Measurements from ENCODE around the gene LSM12.

GRCh38 chr17:44044071-44044470 lies 22.4 kb downstream of the LSM12 start:
- TF ChIP-seq POLR2A (IDR thresholded peaks at IDR 0.05; ENCODE audit: control extremely low read depth in 1 of 2, low read depth in 2 of 2, low read length in 2 of 2) (no peak), CREB1 (IDR thresholded peaks at IDR 0.05) (no peak), EP300 (IDR thresholded peaks at IDR 0.05; ENCODE audit: borderline replicate concordance in 1 of 2, low read depth in 2 of 2, low read length in 2 of 2) (no peak), ATF2 (IDR thresholded peaks at IDR 0.05; ENCODE audit: low read length) (no peak), CTCF (IDR thresholded peaks at IDR 0.05; ENCODE audit: control extremely low read depth in 1 of 3, insufficient read depth in 1 of 3, low read depth in 1 of 3, low read length in 3 of 3) (no peak), BRCA1 (IDR thresholded peaks at IDR 0.05; ENCODE audit: low read depth, low read length) (no peak), POLR2AphosphoS5 (IDR thresholded peaks at IDR 0.05; ENCODE audit: low read depth, low read length) (no peak), ZNF274 (IDR thresholded peaks at IDR 0.05; ENCODE audit: borderline replicate concordance, extremely low read depth, low read length) (no peak)

Data from H1 (cell line).